ENCODE results near the gene CASQ2.
"Not testable (repeated sequence)": the region's sequence is repeated elsewhere in the genome, so short reads cannot be mapped to it uniquely, and the experiment has no call there.

CASQ2 gene

GRCh38 chr1:115779075-115779474 lies 10.6 kb upstream of the CASQ2 start:
- DNase-seq = not testable (repeated sequence)

DNA sequence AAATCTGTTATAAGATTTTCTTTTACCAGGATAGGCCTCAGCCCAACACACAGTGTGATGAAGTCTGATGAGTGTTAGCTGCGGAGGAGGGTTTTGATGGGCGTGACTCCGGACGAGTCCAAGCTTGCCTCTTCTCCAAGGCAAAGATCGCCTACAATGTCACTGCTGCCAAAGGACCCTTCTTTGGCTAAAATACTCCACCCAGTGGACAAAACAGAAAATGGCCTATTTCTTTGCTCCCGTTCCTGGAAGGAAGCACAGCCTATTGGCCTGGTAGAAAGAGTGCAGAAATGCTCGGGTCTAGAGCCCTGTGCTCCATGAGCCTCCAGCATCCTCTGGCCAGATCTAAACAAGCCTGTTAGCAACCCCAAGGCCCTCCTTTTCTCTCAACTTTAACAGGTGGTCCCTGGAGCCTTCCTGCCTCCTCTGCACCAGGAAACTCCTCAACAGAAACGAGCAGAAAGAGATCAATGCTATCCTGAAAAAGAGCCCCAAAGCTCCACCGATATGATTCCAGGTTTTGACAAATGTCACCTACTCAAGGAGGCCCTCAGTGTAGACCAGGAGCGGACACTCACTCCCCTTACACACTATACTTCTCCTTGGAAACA lies 3.4 kb upstream of the CASQ2 start:
- DNase-seq = peak in 1 of 2 experiments; percentile 53

GRCh38 chr1:115771094-115771846 lies 2.8 kb upstream of the CASQ2 start:
- no peak for DNase-seq

DNA sequence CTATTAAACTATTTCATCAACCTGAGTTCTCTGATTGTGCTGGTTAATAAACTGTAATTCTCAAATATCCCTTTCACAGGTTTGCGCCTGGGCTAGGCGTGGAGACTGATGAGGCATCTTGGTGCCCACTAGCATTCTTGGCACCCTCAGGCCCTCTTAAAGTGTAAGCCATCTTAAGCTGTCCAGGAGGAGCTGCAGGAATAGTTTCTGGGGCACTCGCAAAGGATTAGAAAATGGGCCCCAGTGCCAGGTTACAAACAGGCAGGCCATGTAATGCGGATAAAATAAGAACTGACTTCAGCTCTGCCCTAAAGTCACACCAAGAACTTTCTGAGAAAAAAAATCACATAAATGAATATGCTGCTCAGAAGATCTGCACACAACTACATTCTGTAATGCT lies 1.1 kb downstream of the CASQ2 start:
- DNase-seq = no peak

GRCh38 chr1:115765091-115765490 lies 3.4 kb downstream of the CASQ2 start:
- no peak for DNase-seq

GRCh38 chr1:115764541-115764940 lies 4.0 kb downstream of the CASQ2 start:
- DNase-seq = peak in 1 of 2 experiments; percentile 6

- no peak for DNase-seq
These were observed 5.7 kb downstream of the CASQ2 start for GRCh38 chr1:115762779-115763178.

DNA sequence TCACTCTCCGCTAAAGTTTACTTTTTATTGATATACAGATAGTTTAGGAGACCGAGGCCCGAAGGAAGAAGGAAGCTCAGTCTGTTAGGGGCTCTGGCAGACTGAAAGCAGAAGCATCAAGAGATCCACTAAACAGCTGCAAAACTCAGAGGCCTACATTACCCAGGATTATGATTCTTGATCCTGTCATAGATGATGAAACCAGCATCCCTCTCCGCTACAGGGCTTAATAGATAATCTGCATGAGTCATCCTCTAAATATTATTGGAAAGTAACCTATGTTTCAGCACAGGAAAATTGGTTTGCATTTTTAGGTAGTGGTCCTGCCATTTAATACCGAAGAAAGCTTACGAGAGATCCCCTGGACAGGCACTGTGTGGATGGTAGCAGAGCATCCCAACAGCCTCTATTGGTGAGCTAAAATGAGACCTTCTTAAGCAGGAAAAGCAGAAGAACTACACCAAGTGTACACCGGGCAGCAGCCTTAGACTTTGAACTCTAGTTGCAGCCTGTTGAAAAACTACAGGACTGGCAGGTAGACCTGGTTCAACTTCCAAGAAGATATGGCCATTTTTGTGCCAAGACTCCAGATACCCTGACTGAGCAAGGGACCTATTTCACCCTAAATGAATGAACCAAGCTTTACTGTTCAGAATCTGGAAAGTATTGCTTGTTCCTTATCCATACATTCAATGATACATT lies 6.8 kb downstream of the CASQ2 start:
- DNase-seq = no peak

DNA sequence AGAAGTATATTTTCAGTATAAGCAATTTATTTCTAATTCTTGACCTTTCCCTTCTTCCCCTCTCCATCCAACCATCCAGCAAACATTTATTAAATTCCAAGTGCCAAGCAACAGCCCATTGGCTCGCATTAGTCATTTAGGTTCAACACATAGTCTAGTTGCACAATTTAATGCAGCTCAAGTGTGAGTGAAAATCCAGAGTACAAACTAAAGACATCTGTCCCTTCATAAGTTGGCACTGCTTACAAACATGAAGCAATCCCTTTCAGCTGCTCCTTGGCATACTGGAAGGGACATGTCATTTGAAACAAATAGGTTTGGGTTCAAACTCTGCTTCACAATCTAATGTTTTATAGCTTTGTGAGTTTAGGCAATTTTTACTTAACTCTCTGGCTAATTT lies 10.7 kb downstream of the CASQ2 start:
- DNase-seq = no peak

DNA sequence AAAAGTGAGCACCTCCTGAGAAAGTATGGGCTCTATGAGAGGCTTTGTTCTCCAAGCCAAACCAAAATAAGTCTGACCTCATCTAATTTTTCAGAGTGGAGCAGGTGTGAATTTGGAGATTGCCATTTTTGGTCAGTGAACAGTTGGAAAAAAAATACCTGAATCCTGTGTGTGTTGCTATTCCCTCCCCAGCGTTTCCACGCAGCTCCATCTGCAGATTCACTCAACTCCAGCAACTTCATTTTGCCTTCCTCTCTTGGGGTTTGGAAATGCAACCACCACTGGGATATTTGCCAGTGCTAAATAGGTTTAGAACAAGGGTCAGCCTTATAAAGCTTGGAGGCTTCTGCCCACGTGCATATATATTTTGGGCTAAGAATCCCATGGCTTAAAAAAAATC lies 11.2 kb downstream of the CASQ2 start:
- no peak for DNase-seq

DNA sequence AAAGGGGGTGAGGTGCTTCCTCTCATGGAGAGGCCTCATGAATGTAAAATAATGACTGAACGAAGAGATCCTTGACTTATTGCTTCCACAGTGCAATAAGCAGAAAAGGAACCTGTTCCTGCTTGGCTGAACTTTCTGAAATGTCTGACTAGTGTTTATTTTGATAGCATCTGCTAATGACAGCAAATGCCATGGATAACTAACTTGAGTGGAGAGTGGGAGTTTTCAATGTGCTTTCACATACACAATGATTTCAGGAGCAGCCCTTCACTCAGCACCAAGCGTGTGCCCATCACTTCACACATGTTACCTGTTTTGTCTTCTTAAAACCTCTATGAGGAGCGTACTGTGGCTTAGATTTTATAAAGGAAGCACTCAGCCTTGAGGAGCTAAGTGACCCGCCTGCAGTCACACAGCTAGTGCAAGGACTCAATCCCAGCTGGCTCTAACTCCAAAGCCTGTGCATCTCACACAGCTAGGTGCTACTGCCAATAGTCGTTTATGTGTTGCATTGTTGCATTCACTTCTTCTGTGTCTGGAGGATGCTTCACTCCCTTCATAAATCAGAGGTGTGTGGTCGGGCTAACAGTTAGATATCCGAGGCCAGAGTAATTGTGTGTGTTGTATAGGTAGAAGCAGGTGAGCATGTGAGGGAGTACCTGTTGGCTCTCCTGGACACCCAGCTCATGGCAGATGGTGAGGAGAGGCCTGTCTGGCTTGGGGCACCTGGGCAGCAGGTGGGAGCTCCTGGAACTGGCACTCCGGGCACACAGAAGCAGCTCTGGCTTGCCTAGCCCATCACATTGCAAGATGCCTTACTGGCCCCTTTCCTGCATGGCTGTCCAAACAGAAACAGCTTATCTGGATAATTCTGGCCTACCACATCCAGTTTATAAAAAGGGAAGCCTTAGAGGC lies 12.8 kb downstream of the CASQ2 start:
- no peak for DNase-seq

DNA sequence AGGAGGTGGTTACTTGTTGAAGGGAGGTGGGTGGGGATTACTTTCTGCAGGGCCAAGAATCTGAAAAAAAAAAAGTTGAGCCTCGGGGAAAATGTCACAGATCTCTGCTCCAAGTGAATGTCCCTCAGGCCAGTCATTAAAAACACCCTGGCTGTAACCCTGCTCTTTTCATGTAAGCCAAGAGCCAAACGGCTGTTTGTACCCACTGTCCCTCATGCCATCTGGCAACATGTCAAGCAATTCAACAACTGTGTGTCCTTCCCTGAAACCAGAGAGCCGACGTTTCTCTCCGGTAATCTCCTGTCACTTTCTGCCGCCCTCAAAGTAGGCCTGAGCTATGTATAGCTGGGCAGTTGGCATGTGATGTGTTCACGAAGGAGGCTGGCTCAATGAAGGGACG lies 14.7 kb downstream of the CASQ2 start:
- no peak for DNase-seq

DNA sequence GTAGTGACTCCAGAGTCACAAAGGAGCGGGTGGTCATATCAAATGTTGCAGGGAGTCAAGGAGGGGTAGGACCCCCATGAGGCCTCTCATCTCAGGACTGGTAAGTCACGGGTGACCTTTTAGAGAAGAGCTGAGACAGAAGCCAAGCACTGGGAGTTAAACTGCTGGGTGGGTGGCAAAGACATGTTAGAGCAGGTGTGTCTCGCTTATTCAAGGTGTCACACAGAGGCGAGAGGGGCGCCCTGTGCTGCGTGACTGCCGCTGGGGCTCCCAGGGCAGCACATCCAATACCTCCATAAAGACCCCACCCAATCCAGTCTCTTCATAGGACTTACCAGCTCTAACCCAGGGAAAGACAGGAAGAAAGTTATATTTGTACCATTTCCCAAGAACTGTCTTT lies 15.2 kb downstream of the CASQ2 start:
- DNase-seq = no peak

- no peak for DNase-seq
These were observed 19.9 kb downstream of the CASQ2 start for GRCh38 chr1:115748401-115749150.

DNA sequence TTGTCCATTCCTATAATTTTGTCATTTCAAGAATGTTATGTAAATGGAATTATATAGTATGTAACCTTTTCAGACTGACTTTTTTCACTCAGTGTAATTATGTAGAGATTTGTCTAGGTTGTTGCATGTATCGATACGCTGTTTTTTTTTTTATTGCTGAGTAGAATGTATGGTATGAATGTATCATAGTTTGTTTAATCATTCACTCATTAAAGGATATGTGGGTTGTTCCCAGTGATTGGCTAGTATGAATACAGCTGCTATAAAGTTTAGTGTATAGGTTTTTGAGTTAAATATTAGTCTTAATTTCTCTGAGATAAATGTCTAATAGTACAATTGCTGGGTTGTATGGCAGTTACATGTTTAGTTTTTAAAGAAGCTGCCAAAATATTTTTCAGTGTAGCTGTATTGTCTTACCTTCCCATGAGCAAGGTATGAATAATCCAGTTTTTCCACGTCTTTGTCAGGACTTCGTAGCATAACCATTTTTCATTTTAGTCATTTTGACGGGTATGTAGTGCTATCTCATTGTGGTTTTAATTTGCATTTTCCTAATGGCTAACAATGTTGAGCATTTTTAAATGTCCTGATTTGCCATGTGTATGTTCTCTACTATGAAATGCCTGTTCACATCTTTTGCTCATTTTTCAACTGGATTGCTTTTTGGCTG lies 22.4 kb downstream of the CASQ2 start:
- DNase-seq = no peak

GRCh38 chr1:115744646-115745275 lies 23.8 kb downstream of the CASQ2 start:
- no peak for DNase-seq

DNA sequence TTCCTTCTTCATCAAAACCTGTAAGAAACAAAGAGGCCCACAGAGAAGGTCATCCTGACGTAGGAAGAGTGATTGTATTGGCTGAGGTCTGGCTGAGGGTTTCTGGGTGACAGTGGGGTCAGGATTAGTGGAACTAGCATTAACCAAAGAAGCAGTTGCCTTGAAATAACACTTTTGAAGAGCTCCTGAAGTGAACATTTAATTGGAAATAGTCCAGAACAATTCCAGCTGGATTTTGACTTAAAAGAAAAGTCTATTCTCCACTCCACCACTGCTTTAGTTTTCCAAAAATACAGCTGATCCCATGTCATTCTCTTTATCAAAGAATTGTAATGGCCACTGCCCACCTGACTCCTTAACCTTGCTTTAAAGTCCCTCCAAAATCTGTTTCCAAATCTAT lies 27.7 kb downstream of the CASQ2 start:
- no peak for DNase-seq

DNA sequence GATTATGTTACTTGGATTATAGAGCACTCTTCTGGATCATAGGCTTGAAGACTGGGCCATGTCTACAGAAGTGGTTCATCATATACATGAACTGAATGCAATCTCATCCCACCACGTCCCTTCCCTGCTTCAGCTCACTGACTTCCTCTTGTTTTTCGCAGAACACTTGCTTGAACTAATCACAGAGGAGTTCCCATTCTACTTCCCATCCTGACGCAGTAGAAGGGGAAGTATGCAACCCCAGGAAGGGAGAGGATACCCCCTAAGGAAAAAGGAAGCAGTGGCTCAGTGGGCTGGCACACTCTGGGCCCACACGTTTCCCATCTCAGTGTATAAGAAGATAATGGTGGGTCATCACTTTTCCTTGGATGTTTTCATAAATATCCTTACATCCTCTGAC lies 36.2 kb downstream of the CASQ2 start:
- DNase-seq = no peak

DNA sequence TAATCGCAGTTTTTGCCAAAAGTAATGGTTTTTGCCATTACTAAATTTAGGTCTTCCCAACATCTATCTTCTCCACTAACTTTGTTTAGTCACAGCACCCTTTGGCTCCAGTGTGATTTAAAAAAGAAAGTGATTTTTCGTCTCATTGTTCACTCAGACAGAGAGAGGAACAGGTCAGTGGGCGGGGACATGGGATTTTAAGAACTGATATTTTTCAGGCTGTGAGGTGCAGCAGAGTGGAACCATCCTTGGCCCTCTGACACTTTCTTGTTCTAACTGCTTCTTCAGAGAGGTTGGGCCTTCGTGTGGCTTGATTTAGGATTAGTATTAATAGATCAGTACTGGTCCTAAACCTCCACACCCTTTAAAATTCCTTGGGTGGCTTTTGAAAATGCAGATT lies 38.8 kb downstream of the CASQ2 start:
- DNase-seq = no peak

DNA sequence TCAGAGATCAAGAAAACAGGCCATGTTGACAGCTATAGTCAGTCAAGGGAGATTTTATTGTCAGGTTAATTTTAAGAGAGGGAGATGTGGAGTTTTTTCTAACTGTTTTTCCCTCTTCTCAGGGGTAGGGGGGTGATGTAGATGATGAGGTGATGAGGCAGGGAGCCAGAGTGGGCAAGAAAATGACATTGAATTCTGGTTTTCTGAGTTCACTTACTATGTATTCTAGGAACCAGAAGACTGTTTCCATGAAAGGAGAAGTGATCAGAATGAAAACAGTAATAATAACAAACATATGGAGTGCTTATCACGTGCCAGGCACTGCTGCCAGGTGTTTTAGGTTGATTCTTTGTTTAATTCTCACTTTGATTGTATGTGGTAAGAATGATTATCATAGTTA lies 40.2 kb downstream of the CASQ2 start:
- no peak for DNase-seq

DNA sequence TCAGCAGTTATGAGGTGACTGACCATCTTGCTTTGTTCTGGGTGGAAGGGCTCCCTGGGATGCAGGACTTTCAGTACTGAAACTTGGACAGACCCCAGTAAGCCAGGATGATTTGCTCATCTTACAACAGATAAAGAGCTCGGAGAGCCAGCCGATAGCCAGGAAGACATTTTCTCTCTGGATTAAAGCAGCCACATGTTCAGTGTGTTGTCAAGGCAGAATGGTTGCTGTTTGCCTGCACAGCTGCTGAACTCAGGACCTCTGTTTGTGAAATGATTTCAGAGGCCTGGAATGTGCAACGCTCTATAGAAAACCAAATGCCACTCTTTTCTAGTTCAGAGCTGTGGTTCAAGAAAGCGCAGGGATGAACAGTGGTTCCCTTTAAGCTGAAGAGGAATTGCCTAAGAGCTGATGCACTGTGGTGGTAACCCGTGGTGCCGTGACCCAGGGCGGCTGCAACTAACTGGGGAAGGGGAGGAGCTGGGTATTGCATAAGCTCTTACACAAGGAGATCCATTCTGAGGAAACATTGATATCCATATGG lies 40.7 kb downstream of the CASQ2 start:
- DNase-seq = no peak

Data from SW 1271 (cell line).